NCI-H146 (cell line): Measurements from ENCODE around the gene IFT25.
"Not testable (repeated sequence)": the region's sequence is repeated elsewhere in the genome, so short reads cannot be mapped to it uniquely, and the experiment has no call there.

ENCODE experiments used
- DNase-seq: peaks from one replicate; lab custom pipeline; 2025; lab: John Stamatoyannopoulos, UW

Gene IFT25

DNA sequence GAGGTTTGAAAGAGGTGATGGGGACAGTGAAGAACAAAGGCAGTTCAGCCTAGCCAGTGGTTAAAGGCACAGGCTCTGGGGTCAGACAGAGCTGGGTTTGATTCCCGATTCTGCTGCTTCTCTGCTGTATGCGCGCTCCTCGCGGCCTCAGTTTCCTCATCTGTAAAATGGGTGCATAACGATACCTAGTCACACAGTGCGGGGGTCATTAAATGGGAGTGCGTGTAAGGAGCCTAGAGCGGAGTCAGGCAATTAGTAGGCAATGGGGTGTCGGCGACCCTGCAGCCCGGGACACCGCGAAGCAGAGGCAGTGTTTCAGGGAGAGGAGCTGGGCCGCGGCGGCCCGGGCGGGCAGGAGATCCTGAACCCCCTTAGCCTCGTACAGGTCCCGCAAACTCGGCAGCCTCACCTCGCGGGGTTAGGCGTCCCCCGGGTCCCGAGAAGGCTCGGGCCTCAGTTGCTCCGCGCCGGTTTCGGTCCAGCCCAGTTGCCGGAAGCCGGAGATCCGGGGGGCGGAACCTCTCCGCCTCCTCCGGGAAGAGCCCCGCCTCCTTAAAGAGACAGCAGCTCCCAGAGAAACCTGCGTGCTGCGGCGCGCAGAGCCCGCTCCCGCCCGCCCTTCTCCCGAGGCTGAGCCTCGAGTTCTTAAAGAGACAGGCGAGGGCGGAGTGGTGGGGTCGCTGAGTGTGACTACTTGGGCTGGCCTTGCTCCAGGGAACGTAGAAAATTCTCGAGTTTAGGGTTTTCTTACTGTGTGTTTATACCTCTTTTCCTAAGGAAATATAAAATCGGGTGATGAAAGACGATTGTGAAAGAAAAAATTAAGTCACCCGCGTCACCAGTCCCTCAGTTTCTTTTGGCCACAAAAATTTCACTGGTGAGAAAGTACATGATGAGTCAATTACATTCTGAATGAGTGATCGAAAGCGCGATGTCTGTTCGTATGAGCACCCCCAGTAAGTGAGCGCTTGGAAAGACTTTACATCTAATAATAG, 55.9 kb downstream of the IFT25 start, which contains the start of gene YIPF1:
Gene YIPF1, minus strand, starts transcription at position 494 of the 995 bp plus-strand sequence. CDS start 860 bp downstream, outside the sequence.
- DNase-seq, result peak; percentile 90

- DNase-seq, result no peak
Observed at GRCh38 chr1:53888681-53889080, 56.8 kb downstream of the IFT25 start.

- not testable (repeated sequence) for DNase-seq
Observed at GRCh38 chr1:53883600-53883999, 61.9 kb downstream of the IFT25 start.

- not testable (repeated sequence) for DNase-seq
Observed at GRCh38 chr1:53881853-53882252, 63.6 kb downstream of the IFT25 start.

GRCh38 chr1:53878492-53879105, 66.9 kb downstream of the IFT25 start:
- peak; percentile 49 for DNase-seq

DNA sequence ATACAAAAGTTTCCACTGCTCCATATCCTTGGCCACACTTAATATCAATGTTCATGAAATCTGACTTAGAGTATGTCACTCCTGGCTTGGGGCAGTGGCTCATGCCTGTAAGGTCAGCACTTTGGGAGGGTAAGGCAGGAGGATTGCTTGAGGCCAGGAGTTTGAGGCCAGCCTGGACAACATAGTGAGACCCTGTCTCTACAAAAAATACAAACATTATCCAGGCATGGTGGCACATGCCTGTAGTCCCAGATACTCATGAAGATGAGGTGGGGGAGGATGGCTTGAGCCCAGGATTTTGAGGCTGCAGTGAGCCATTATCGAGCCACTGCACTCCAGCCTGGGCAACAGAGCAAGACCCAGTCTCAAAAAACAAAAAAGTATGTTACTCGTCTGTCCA, 70.3 kb downstream of the IFT25 start:
- not testable (repeated sequence) for DNase-seq

- DNase-seq, result no peak
Observed at GRCh38 chr1:53871773-53872484, 73.6 kb downstream of the IFT25 start.
